ENCODE data around the gene FBXL13.

DNA sequence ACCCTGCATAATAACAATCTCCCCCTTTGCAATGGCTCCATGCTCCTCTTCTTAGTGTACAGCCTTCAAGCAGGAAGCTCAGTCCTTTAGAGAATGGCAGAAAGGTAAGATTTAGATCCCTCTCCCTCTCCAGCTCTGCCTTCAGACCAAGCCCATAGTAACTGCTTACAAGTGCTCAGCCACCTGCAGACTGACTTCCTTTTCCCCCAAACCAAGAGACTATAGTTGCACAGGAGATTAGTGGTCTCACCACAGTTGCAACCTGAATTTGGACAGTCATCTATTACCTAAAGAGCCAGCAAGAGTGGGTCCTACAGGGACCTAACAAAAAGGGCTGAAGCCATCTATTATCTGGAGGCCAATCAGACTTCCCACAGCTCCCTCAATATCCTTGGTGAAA lies 16.5 kb downstream of the FBXL13 start:
- no peak for TF ChIP-seq CHD2 (IDR thresholded peaks at IDR 0.05; ENCODE audit: low read length, partially characterized antibody)
- TF ChIP-seq, protein P1, sequence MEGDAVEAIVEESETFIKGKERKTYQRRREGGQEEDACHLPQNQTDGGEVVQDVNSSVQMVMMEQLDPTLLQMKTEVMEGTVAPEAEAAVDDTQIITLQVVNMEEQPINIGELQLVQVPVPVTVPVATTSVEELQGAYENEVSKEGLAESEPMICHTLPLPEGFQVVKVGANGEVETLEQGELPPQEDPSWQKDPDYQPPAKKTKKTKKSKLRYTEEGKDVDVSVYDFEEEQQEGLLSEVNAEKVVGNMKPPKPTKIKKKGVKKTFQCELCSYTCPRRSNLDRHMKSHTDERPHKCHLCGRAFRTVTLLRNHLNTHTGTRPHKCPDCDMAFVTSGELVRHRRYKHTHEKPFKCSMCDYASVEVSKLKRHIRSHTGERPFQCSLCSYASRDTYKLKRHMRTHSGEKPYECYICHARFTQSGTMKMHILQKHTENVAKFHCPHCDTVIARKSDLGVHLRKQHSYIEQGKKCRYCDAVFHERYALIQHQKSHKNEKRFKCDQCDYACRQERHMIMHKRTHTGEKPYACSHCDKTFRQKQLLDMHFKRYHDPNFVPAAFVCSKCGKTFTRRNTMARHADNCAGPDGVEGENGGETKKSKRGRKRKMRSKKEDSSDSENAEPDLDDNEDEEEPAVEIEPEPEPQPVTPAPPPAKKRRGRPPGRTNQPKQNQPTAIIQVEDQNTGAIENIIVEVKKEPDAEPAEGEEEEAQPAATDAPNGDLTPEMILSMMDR (IDR thresholded peaks at IDR 0.05), result no peak
- TF ChIP-seq, protein P2, sequence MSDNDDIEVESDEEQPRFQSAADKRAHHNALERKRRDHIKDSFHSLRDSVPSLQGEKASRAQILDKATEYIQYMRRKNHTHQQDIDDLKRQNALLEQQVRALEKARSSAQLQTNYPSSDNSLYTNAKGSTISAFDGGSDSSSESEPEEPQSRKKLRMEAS (IDR thresholded peaks at IDR 0.05; ENCODE audit: low read depth), result no peak
- TF ChIP-seq, protein P3, sequence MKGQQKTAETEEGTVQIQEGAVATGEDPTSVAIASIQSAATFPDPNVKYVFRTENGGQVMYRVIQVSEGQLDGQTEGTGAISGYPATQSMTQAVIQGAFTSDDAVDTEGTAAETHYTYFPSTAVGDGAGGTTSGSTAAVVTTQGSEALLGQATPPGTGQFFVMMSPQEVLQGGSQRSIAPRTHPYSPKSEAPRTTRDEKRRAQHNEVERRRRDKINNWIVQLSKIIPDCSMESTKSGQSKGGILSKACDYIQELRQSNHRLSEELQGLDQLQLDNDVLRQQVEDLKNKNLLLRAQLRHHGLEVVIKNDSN (IDR thresholded peaks at IDR 0.05; ENCODE audit: borderline replicate concordance, low read depth), result no peak
- no peak for TF ChIP-seq RFX5 (IDR thresholded peaks at IDR 0.05; ENCODE audit: low read length)
